Osteocyte (in vitro differentiated cells): ENCODE measurements around the gene COX19. TPM values are rescaled to one million over a fixed set of nuclear protein-coding genes. Genes with fewer than 3 reads are reported as not detected.

ENCODE experiments used
- DNase-seq: peaks from one replicate; pipeline ENCODE4 v3.0.0; 2021; ENCODE audit warnings: mixed read lengths; ENCODE audit not compliant: unreplicated experiment; ENCODE audit errors: extremely low spot score
- H3K27ac Mint-ChIP-seq: one replicate; pipeline ENCODE4 v1.8.0; 2021; ENCODE audit warnings: mild to moderate bottlenecking, mixed read lengths; ENCODE audit not compliant: unreplicated experiment
- H3K27me3 Mint-ChIP-seq: one replicate; pipeline ENCODE4 v1.8.0; 2021; ENCODE audit warnings: mixed read lengths; ENCODE audit not compliant: unreplicated experiment
- H3K36me3 Mint-ChIP-seq: one replicate; pipeline ENCODE4 v1.8.0; 2021; ENCODE audit warnings: mixed read lengths; ENCODE audit not compliant: unreplicated experiment
- H3K4me1 Mint-ChIP-seq: one replicate; pipeline ENCODE4 v1.8.0; 2021; ENCODE audit warnings: mixed read lengths; ENCODE audit not compliant: unreplicated experiment
- H3K4me3 Mint-ChIP-seq: one replicate; pipeline ENCODE4 v1.8.0; 2021; ENCODE audit warnings: mild to moderate bottlenecking, moderate library complexity, mixed read lengths; ENCODE audit not compliant: unreplicated experiment
- H3K9me3 Mint-ChIP-seq: one replicate; pipeline ENCODE4 v1.8.0; 2021; ENCODE audit warnings: mixed read lengths; ENCODE audit not compliant: unreplicated experiment
- total RNA-seq: library from RNA; stranded (reverse); gene quantifications from 2 replicates; pipeline ENCODE4 v1.2.1, GENCODE V29; 2021
- TF ChIP-seq, protein P1 (sequence below): fragments of 200-600 bp; sonication (generic); IDR thresholded peaks from 2 replicates; pipeline ENCODE4 v1.5.0; 2021; ENCODE audit warnings: antibody characterized with exemption, mild to moderate bottlenecking, moderate library complexity

COX19 gene
- total RNA-seq, 1 donor from 2014 or later: 11.4 TPM

DNA sequence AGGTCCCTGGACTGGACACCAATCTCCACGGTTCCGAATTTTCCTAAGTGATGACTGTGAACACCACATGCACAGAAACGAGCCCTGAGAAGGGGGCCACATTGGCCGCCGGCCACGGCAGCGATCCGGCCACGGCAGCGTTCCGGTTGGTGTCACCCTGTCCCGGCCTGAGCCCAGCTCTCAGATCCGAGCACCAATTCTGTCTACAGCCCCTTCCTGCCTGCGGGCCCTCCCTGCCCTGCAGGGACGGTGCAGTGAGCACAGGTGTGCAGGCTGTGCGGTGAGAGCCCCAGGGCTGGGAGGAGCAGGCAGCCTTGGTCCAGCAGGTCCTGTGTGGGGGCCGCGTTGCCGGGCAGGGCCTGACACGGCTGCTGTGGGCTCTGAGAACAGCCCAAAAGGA lies 39.3 kb upstream of the COX19 start:
- no peak for DNase-seq
- Mint-ChIP-seq H3K27ac (no peak overlapping the region), H3K27me3 (no peaks in the 10 kb centered on the region), H3K4me3 (no peak overlapping the region), H3K36me3 (peaks cover 8% of the 10 kb centered on the region), H3K4me1 (no peaks in the 10 kb centered on the region), H3K9me3 (no peaks in the 10 kb centered on the region)
- TF ChIP-seq, protein P1, sequence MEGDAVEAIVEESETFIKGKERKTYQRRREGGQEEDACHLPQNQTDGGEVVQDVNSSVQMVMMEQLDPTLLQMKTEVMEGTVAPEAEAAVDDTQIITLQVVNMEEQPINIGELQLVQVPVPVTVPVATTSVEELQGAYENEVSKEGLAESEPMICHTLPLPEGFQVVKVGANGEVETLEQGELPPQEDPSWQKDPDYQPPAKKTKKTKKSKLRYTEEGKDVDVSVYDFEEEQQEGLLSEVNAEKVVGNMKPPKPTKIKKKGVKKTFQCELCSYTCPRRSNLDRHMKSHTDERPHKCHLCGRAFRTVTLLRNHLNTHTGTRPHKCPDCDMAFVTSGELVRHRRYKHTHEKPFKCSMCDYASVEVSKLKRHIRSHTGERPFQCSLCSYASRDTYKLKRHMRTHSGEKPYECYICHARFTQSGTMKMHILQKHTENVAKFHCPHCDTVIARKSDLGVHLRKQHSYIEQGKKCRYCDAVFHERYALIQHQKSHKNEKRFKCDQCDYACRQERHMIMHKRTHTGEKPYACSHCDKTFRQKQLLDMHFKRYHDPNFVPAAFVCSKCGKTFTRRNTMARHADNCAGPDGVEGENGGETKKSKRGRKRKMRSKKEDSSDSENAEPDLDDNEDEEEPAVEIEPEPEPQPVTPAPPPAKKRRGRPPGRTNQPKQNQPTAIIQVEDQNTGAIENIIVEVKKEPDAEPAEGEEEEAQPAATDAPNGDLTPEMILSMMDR: no peak

- TF ChIP-seq, protein P1: no peak
- Mint-ChIP-seq H3K9me3 (no peaks in the 10 kb centered on the region), H3K4me3 (no peak overlapping the region), H3K27me3 (no peaks in the 10 kb centered on the region), H3K4me1 (no peaks in the 10 kb centered on the region), H3K27ac (no peak overlapping the region), H3K36me3 (peaks cover 9% of the 10 kb centered on the region)
- DNase-seq: no peak
These were observed 38.2 kb upstream of the COX19 start for GRCh38 chr7:1013581-1013980.

- TF ChIP-seq, protein P1: no peak
These were observed 37.4 kb upstream of the COX19 start for GRCh38 chr7:1012716-1013095.

DNA sequence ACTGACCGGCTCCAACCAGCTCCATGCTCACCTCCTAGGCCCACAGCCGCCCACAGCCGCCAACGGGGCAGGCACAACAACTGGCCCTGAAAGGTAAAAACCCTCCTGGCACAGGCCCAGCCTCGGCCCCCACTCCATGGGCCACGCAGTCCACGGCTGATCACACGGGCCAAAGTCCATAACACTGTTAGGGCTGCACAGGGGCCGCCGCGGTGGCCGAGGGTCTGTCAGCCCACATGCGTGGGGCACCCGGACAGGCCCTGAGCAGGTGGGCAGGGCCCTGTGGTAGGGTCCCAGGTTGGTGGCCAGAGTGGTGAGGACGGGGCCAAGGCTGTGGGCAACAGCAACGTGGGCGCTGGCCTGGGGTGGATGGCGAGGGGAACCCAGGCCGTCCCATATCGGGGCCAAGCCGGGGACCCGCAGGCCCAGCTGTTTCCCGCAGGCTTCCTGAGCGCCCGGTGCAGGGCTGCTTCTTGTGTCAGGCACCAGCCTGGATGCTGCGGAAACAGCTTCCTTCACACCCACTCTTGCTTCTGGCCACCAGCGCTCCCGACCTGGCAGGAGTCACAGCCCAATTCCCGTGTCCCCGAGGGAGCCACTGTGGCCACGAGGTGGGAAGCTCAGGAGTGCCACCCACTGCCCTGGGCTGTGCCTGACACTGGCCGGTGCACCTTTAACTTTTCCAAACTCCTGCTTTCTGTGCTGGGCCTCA lies 36.8 kb upstream of the COX19 start:
- Mint-ChIP-seq H3K9me3 (no peaks in the 10 kb centered on the region), H3K27ac (no peak overlapping the region), H3K4me1 (no peaks in the 10 kb centered on the region), H3K4me3 (no peak overlapping the region), H3K27me3 (no peaks in the 10 kb centered on the region), H3K36me3 (peaks cover 7% of the 10 kb centered on the region)
- TF ChIP-seq, protein P1: no peak
- DNase-seq: no peak

More at GRCh38 chr7:1012716-1013095, 37.4 kb upstream of the COX19 start:
- no peak for DNase-seq
- Mint-ChIP-seq H3K4me3 (no peak overlapping the region), H3K27me3 (no peaks in the 10 kb centered on the region), H3K9me3 (no peaks in the 10 kb centered on the region), H3K4me1 (no peaks in the 10 kb centered on the region), H3K27ac (no peak overlapping the region), H3K36me3 (peaks cover 7% of the 10 kb centered on the region)

DNA sequence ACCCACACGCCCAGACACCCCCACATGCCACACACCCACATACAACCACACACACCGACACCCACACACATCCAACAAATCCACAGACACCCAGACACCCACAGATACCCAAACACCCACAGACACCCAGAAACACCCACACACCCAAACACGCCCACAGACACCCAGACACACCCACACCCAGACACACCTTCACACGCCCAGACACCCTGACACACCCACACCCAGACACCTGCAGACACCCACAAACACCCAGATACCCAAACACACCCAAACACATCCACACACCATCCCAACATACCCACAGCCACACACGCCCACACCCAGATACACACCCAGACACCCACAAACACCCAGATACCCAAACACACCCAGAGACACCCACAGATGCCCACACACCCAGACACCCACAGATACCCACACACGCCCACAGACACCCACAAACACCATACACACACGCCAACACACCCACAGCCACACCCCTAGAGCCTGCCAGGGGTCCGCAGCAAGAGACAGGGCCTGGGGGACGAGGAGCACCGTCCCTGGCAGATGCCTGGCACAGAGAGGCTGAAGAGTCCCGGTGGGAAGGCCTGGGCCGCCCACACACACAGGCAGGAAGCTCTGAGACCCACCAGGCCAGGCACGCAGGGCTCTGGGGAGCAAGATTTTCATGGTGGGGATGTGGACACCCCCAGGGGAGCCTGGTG lies 36.1 kb upstream of the COX19 start:
- Mint-ChIP-seq H3K36me3 (peaks cover 7% of the 10 kb centered on the region), H3K27ac (no peak overlapping the region), H3K27me3 (no peaks in the 10 kb centered on the region), H3K4me1 (no peaks in the 10 kb centered on the region), H3K9me3 (no peaks in the 10 kb centered on the region), H3K4me3 (no peak overlapping the region)
- TF ChIP-seq, protein P1: no peak
- no peak for DNase-seq
